T-helper 2 cell treated with Interferon-gamma antibody and Interleukin-4, amounts not matched to agents 5 μg/mL and 100 μg/mL, for 36 hours (primary cell): ENCODE data around the gene MAST4.

Source experiments
- DNase-seq: peaks from one replicate; pipeline ENCODE4 v3.0.0; 2021; ENCODE audit warnings: low spot score
- H3K27ac Mint-ChIP-seq: one replicate; pipeline ENCODE4 v1.8.0; 2021; ENCODE audit warnings: mild to moderate bottlenecking, mixed read lengths
- H3K27me3 Mint-ChIP-seq: one replicate; pipeline ENCODE4 v1.8.0; 2021; ENCODE audit warnings: low read depth, mixed read lengths
- H3K36me3 Mint-ChIP-seq: one replicate; pipeline ENCODE4 v1.8.0; 2021; ENCODE audit warnings: low read depth, mixed read lengths
- H3K4me1 Mint-ChIP-seq: one replicate; pipeline ENCODE4 v1.8.0; 2021; ENCODE audit warnings: low read depth, mixed read lengths
- H3K4me3 Mint-ChIP-seq: one replicate; pipeline ENCODE4 v1.8.0; 2022; ENCODE audit warnings: mild to moderate bottlenecking, moderate library complexity, mixed read lengths
- H3K9me3 Mint-ChIP-seq: one replicate; pipeline ENCODE4 v1.8.0; 2021; ENCODE audit warnings: mixed read lengths

The MAST4 gene

GRCh38 chr5:66644111-66644510, 47.9 kb downstream of the MAST4 start:
- no peaks in the 10 kb centered on the region for H3K9me3 Mint-ChIP-seq
- no peak overlapping the region for H3K27ac Mint-ChIP-seq
- no peak overlapping the region for H3K4me3 Mint-ChIP-seq

GRCh38 chr5:66645039-66645438, 48.8 kb downstream of the MAST4 start:
- no peak for DNase-seq
- Mint-ChIP-seq H3K9me3 (no peaks in the 10 kb centered on the region), H3K4me3 (no peak overlapping the region), H3K27ac (no peak overlapping the region), H3K27me3 (peaks cover 8% of the 10 kb centered on the region), H3K36me3 (no peaks in the 10 kb centered on the region), H3K4me1 (peaks cover 5% of the 10 kb centered on the region)

More at GRCh38 chr5:66644111-66644510, 47.9 kb downstream of the MAST4 start:
- DNase-seq = no peak
- H3K4me1 Mint-ChIP-seq = peaks cover 5% of the 10 kb centered on the region
- no peaks in the 10 kb centered on the region for H3K36me3 Mint-ChIP-seq
- H3K27me3 Mint-ChIP-seq = peaks cover 8% of the 10 kb centered on the region

- Mint-ChIP-seq H3K36me3 (no peaks in the 10 kb centered on the region), H3K27ac (no peak overlapping the region), H3K4me3 (no peak overlapping the region), H3K9me3 (no peaks in the 10 kb centered on the region), H3K4me1 (peaks cover 5% of the 10 kb centered on the region), H3K27me3 (peaks cover 8% of the 10 kb centered on the region)
- no peak for DNase-seq
Measured at GRCh38 chr5:66646570-66646969, 50.4 kb downstream of the MAST4 start.

- H3K27ac Mint-ChIP-seq = no peak overlapping the region
- H3K27me3 Mint-ChIP-seq = peaks cover 8% of the 10 kb centered on the region
- no peak overlapping the region for H3K4me3 Mint-ChIP-seq
- no peaks in the 10 kb centered on the region for H3K9me3 Mint-ChIP-seq
- peaks cover 5% of the 10 kb centered on the region for H3K4me1 Mint-ChIP-seq
- H3K36me3 Mint-ChIP-seq = no peaks in the 10 kb centered on the region
- DNase-seq = no peak
Measured at GRCh38 chr5:66647146-66647856, 51.1 kb downstream of the MAST4 start.

GRCh38 chr5:66652818-66653217, 56.6 kb downstream of the MAST4 start:
- peaks cover 6% of the 10 kb centered on the region for H3K27me3 Mint-ChIP-seq
- no peak for DNase-seq
- no peaks in the 10 kb centered on the region for H3K9me3 Mint-ChIP-seq
- H3K4me3 Mint-ChIP-seq = no peak overlapping the region
- H3K36me3 Mint-ChIP-seq = no peaks in the 10 kb centered on the region
- H3K27ac Mint-ChIP-seq = no peak overlapping the region
- H3K4me1 Mint-ChIP-seq = no peaks in the 10 kb centered on the region

GRCh38 chr5:66653325-66653724, 57.1 kb downstream of the MAST4 start:
- Mint-ChIP-seq H3K27ac (no peak overlapping the region), H3K4me3 (no peak overlapping the region), H3K9me3 (no peaks in the 10 kb centered on the region), H3K36me3 (no peaks in the 10 kb centered on the region), H3K4me1 (no peaks in the 10 kb centered on the region), H3K27me3 (peaks cover 3% of the 10 kb centered on the region)
- no peak for DNase-seq

GRCh38 chr5:66655395-66656324, 59.5 kb downstream of the MAST4 start:
- Mint-ChIP-seq H3K27ac (no peak overlapping the region), H3K36me3 (no peaks in the 10 kb centered on the region), H3K27me3 (peaks cover 3% of the 10 kb centered on the region), H3K9me3 (no peaks in the 10 kb centered on the region), H3K4me1 (no peaks in the 10 kb centered on the region), H3K4me3 (no peak overlapping the region)
- DNase-seq = no peak

- Mint-ChIP-seq H3K4me1 (no peaks in the 10 kb centered on the region), H3K36me3 (no peaks in the 10 kb centered on the region), H3K9me3 (no peaks in the 10 kb centered on the region), H3K27ac (no peak overlapping the region), H3K4me3 (no peak overlapping the region), H3K27me3 (peaks cover 2% of the 10 kb centered on the region)
- DNase-seq = no peak
Measured at GRCh38 chr5:66658516-66658915, 62.3 kb downstream of the MAST4 start.

GRCh38 chr5:66659780-66660179, 63.6 kb downstream of the MAST4 start:
- no peak for DNase-seq
- Mint-ChIP-seq H3K4me1 (no peaks in the 10 kb centered on the region), H3K36me3 (no peaks in the 10 kb centered on the region), H3K4me3 (no peak overlapping the region), H3K9me3 (no peaks in the 10 kb centered on the region), H3K27me3 (peaks cover 2% of the 10 kb centered on the region), H3K27ac (no peak overlapping the region)

- no peak overlapping the region for H3K27ac Mint-ChIP-seq
- no peak for DNase-seq
- no peaks in the 10 kb centered on the region for H3K4me1 Mint-ChIP-seq
- H3K9me3 Mint-ChIP-seq = no peaks in the 10 kb centered on the region
- no peak overlapping the region for H3K4me3 Mint-ChIP-seq
- H3K36me3 Mint-ChIP-seq = no peaks in the 10 kb centered on the region
- H3K27me3 Mint-ChIP-seq = peaks cover 2% of the 10 kb centered on the region
Measured at GRCh38 chr5:66660396-66660795, 64.2 kb downstream of the MAST4 start.

GRCh38 chr5:66661149-66661548, 65.0 kb downstream of the MAST4 start:
- no peaks in the 10 kb centered on the region for H3K36me3 Mint-ChIP-seq
- no peaks in the 10 kb centered on the region for H3K9me3 Mint-ChIP-seq
- H3K4me3 Mint-ChIP-seq = no peak overlapping the region
- no peaks in the 10 kb centered on the region for H3K4me1 Mint-ChIP-seq
- H3K27ac Mint-ChIP-seq = no peak overlapping the region
- DNase-seq = no peak
- peaks cover 2% of the 10 kb centered on the region for H3K27me3 Mint-ChIP-seq

- H3K36me3 Mint-ChIP-seq = no peaks in the 10 kb centered on the region
- H3K4me3 Mint-ChIP-seq = no peak overlapping the region
- no peaks in the 10 kb centered on the region for H3K4me1 Mint-ChIP-seq
- no peak overlapping the region for H3K27ac Mint-ChIP-seq
- DNase-seq = no peak
- H3K9me3 Mint-ChIP-seq = no peaks in the 10 kb centered on the region
- peaks cover 2% of the 10 kb centered on the region for H3K27me3 Mint-ChIP-seq
Measured at GRCh38 chr5:66666778-66667177, 70.6 kb downstream of the MAST4 start.

- Mint-ChIP-seq H3K4me1 (no peaks in the 10 kb centered on the region), H3K36me3 (no peaks in the 10 kb centered on the region), H3K27me3 (no peaks in the 10 kb centered on the region), H3K9me3 (no peaks in the 10 kb centered on the region), H3K4me3 (no peak overlapping the region), H3K27ac (no peak overlapping the region)
- no peak for DNase-seq
Measured at GRCh38 chr5:66669086-66669861, 73.1 kb downstream of the MAST4 start.

- Mint-ChIP-seq H3K27me3 (no peaks in the 10 kb centered on the region), H3K4me3 (no peak overlapping the region), H3K36me3 (no peaks in the 10 kb centered on the region), H3K27ac (no peak overlapping the region), H3K9me3 (no peaks in the 10 kb centered on the region), H3K4me1 (no peaks in the 10 kb centered on the region)
- no peak for DNase-seq
Measured at GRCh38 chr5:66669862-66670195, 73.6 kb downstream of the MAST4 start.
